ENCODE results near the gene BRAT1.
"Not testable (repeated sequence)": the region's sequence is repeated elsewhere in the genome, so short reads cannot be mapped to it uniquely, and the experiment has no call there.

Gene BRAT1

DNA sequence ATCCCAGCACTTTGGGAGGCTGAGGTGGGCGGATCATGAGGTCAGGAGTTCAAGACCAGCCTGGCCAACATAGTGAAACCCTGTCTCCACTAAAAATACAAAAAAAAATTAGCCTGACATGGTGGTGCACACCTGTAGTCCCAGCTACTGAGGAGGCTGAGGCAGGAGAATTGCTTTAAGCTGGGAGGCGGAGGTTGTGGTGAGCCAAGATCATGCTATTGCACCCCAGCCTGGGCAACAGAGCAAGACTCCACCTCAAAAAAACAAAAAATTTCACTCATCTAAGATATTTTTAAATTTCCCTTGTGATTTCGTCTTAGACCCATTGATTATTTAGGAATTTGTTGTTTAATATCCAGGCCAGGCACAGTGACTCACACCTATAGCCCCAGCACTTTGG, 8.6 kb upstream of the BRAT1 start:
- not testable (repeated sequence) for H3K4me3 ChIP-seq (ENCODE audit: low read length); H3K9ac ChIP-seq (ENCODE audit: low read length); H3K18ac ChIP-seq (ENCODE audit: low read length); H2BK120ac ChIP-seq (ENCODE audit: low read depth, low read length); H3K4ac ChIP-seq (ENCODE audit: low read depth, low read length); H2BK15ac ChIP-seq (replicated peaks; ENCODE audit: low read depth); H3K4me2 ChIP-seq (ENCODE audit: low read length); H3K4me1 ChIP-seq (ENCODE audit: control insufficient read depth, low read depth, low read length); H2AK5ac ChIP-seq (ENCODE audit: low read length); H3K79me1 ChIP-seq (ENCODE audit: low read length); DNase-seq; H3K36me3 ChIP-seq (ENCODE audit: control insufficient read depth, insufficient read depth, low read length); H3K23ac ChIP-seq (ENCODE audit: low read length); H3K56ac ChIP-seq (ENCODE audit: low read length); H3K79me2 ChIP-seq (ENCODE audit: control insufficient read depth, insufficient read depth, low read length); H3K27ac ChIP-seq (ENCODE audit: low read depth, low read length); H4K8ac ChIP-seq (ENCODE audit: low read depth, low read length); H3K27me3 ChIP-seq (ENCODE audit: insufficient read depth, low read length, poor library complexity); H2BK5ac ChIP-seq (ENCODE audit: low read length); H4K5ac ChIP-seq (ENCODE audit: low read length)
- no CpG with 5 or more reads among the region's 3 CpGs for WGBS (ENCODE audit: extremely low coverage, insufficient coverage, low lambda C conversion rate)

DNA sequence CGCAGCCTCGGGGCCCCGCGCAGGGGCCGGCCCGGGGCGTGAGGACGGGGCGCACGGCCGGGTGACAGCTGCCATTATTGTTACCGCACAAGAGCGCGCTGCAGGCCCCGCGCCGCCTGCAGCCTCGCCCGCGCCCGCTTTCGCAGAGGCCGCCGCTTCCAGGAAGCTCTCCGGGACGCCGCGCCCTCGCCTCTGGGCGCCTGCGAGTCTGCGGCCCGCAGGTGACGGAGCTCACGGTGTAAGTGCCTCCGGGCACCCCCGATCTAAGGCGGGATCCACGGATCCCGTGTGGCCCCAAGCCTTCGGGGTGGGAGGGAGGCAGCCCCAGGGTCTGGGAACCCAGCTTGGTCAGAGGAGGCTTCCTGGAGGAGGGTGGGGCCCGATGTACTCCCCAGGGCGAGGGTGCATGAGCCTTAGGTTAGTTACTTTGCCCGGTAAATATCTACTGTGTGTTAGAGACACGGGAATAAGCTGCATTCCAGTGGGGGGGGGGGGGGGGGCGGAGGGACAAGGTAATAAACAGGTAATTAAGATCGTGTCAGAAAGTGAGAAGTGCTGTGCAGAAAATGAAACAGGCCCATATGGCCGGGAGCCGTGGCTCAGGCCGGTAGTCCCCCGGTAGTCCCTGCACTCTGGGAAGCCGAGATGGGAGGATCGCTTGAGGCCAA, 4.1 kb upstream of the BRAT1 start:
- H3K27me3 ChIP-seq (ENCODE audit: insufficient read depth, low read length, poor library complexity): no peaks in the 10 kb centered on the region
- peak; percentile 25 for DNase-seq
- H3K4ac ChIP-seq (ENCODE audit: low read depth, low read length): no peak overlapping the region
- H3K79me1 ChIP-seq (ENCODE audit: low read length): peaks cover 6% of the 10 kb centered on the region
- no peak overlapping the region for H4K8ac ChIP-seq (ENCODE audit: low read depth, low read length)
- peak overlapping the region; percentile 88 for H3K9ac ChIP-seq (ENCODE audit: low read length)
- no peak overlapping the region for H2BK120ac ChIP-seq (ENCODE audit: low read depth, low read length)
- H3K27ac ChIP-seq (ENCODE audit: low read depth, low read length): no peak overlapping the region
- peak overlapping the region; percentile 90 for H3K56ac ChIP-seq (ENCODE audit: low read length)
- peaks cover 4% of the 10 kb centered on the region for H3K79me2 ChIP-seq (ENCODE audit: control insufficient read depth, insufficient read depth, low read length)
- H3K4me1 ChIP-seq (ENCODE audit: control insufficient read depth, low read depth, low read length): no peaks in the 10 kb centered on the region
- H2BK5ac ChIP-seq (ENCODE audit: low read length): no peak overlapping the region
- no peak overlapping the region for H3K23ac ChIP-seq (ENCODE audit: low read length)
- H3K36me3 ChIP-seq (ENCODE audit: control insufficient read depth, insufficient read depth, low read length): no peaks in the 10 kb centered on the region
- no CpG with 5 or more reads among the region's 53 CpGs for WGBS (ENCODE audit: extremely low coverage, insufficient coverage, low lambda C conversion rate)
- peak overlapping the region; percentile 15 for H3K18ac ChIP-seq (ENCODE audit: low read length)
- no peak overlapping the region for H2AK5ac ChIP-seq (ENCODE audit: low read length)
- no peak overlapping the region for H2BK15ac ChIP-seq (replicated peaks; ENCODE audit: low read depth)
- no peak overlapping the region for H4K5ac ChIP-seq (ENCODE audit: low read length)
- peak overlapping the region; percentile 72 for H3K4me3 ChIP-seq (ENCODE audit: low read length)
- H3K4me2 ChIP-seq (ENCODE audit: low read length): peak overlapping the region; percentile 91

- Histone ChIP-seq H3K27ac (ENCODE audit: low read depth, low read length) (no peak within 1 kb of the TSS), H2BK120ac (ENCODE audit: low read depth, low read length) (no peak within 1 kb of the TSS), H3K79me1 (ENCODE audit: low read length) (peaks cover 11% of the 10 kb centered on the region), H3K27me3 (ENCODE audit: insufficient read depth, low read length, poor library complexity) (no peaks in the 10 kb centered on the region), H3K23ac (ENCODE audit: low read length) (no peak within 1 kb of the TSS), H4K8ac (ENCODE audit: low read depth, low read length) (no peak within 1 kb of the TSS), H2BK15ac (replicated peaks; ENCODE audit: low read depth) (no peak within 1 kb of the TSS), H3K79me2 (ENCODE audit: control insufficient read depth, insufficient read depth, low read length) (peaks cover 11% of the 10 kb centered on the region), H3K9ac (ENCODE audit: low read length) (peak within 1 kb of the TSS; percentile 88), H3K36me3 (ENCODE audit: control insufficient read depth, insufficient read depth, low read length) (no peaks in the 10 kb centered on the region), H2BK5ac (ENCODE audit: low read length) (no peak within 1 kb of the TSS), H3K4ac (ENCODE audit: low read depth, low read length) (no peak within 1 kb of the TSS), H3K4me1 (ENCODE audit: control insufficient read depth, low read depth, low read length) (no peaks in the 10 kb centered on the region), H3K18ac (ENCODE audit: low read length) (peak within 1 kb of the TSS; percentile 15), H2AK5ac (ENCODE audit: low read length) (no peak within 1 kb of the TSS), H3K56ac (ENCODE audit: low read length) (peak within 1 kb of the TSS; percentile 90), H3K4me2 (ENCODE audit: low read length) (peak within 1 kb of the TSS; percentile 91), H4K5ac (ENCODE audit: low read length) (no peak within 1 kb of the TSS), H3K4me3 (ENCODE audit: low read length) (peak within 1 kb of the TSS; percentile 72)
- no CpG with 5 or more reads among the region's 66 CpGs for WGBS (ENCODE audit: extremely low coverage, insufficient coverage, low lambda C conversion rate)
- DNase-seq: peak; percentile 96
Observed at GRCh38 chr7:2558629-2559282, 3.4 kb upstream of the BRAT1 start, which contains the start of gene IQCE. Gene IQCE (plus strand): TSS chr7:2558979. CDS start chr7:2559182, 203 bp downstream.

- H2BK15ac ChIP-seq (replicated peaks; ENCODE audit: low read depth): no peak overlapping the region
- no peak overlapping the region for H3K23ac ChIP-seq (ENCODE audit: low read length)
- H3K4me3 ChIP-seq (ENCODE audit: low read length): peak overlapping the region; percentile 64
- no peaks in the 10 kb centered on the region for H3K4me1 ChIP-seq (ENCODE audit: control insufficient read depth, low read depth, low read length)
- peak overlapping the region; percentile 71 for H3K9ac ChIP-seq (ENCODE audit: low read length)
- H2AK5ac ChIP-seq (ENCODE audit: low read length): no peak overlapping the region
- no peak overlapping the region for H3K4ac ChIP-seq (ENCODE audit: low read depth, low read length)
- WGBS (ENCODE audit: extremely low coverage, insufficient coverage, low lambda C conversion rate): no CpG with 5 or more reads among the region's 12 CpGs
- peak overlapping the region; percentile 97 for H3K4me2 ChIP-seq (ENCODE audit: low read length)
- no peak overlapping the region for H2BK5ac ChIP-seq (ENCODE audit: low read length)
- H3K27ac ChIP-seq (ENCODE audit: low read depth, low read length): no peak overlapping the region
- H3K36me3 ChIP-seq (ENCODE audit: control insufficient read depth, insufficient read depth, low read length): no peaks in the 10 kb centered on the region
- H3K79me2 ChIP-seq (ENCODE audit: control insufficient read depth, insufficient read depth, low read length): peaks cover 11% of the 10 kb centered on the region
- DNase-seq: peak; percentile 22
- H3K18ac ChIP-seq (ENCODE audit: low read length): peak overlapping the region; percentile 41
- H4K5ac ChIP-seq (ENCODE audit: low read length): no peak overlapping the region
- no peaks in the 10 kb centered on the region for H3K27me3 ChIP-seq (ENCODE audit: insufficient read depth, low read length, poor library complexity)
- H3K79me1 ChIP-seq (ENCODE audit: low read length): peaks cover 10% of the 10 kb centered on the region
- H2BK120ac ChIP-seq (ENCODE audit: low read depth, low read length): no peak overlapping the region
- H3K56ac ChIP-seq (ENCODE audit: low read length): peak overlapping the region; percentile 93
- no peak overlapping the region for H4K8ac ChIP-seq (ENCODE audit: low read depth, low read length)
Observed at GRCh38 chr7:2554661-2555111, 638 bp downstream of the BRAT1 start.

- no peak overlapping the region for H3K4ac ChIP-seq (ENCODE audit: low read depth, low read length)
- no peak overlapping the region for H2AK5ac ChIP-seq (ENCODE audit: low read length)
- H3K36me3 ChIP-seq (ENCODE audit: control insufficient read depth, insufficient read depth, low read length): no peaks in the 10 kb centered on the region
- peak overlapping the region; percentile 93 for H3K56ac ChIP-seq (ENCODE audit: low read length)
- H2BK15ac ChIP-seq (replicated peaks; ENCODE audit: low read depth): no peak overlapping the region
- WGBS (ENCODE audit: extremely low coverage, insufficient coverage, low lambda C conversion rate): no CpG with 5 or more reads among the region's 16 CpGs
- no peak for DNase-seq
- H4K5ac ChIP-seq (ENCODE audit: low read length): no peak overlapping the region
- H2BK120ac ChIP-seq (ENCODE audit: low read depth, low read length): no peak overlapping the region
- no peak overlapping the region for H3K4me3 ChIP-seq (ENCODE audit: low read length)
- peaks cover 10% of the 10 kb centered on the region for H3K79me1 ChIP-seq (ENCODE audit: low read length)
- H3K4me1 ChIP-seq (ENCODE audit: control insufficient read depth, low read depth, low read length): no peaks in the 10 kb centered on the region
- no peaks in the 10 kb centered on the region for H3K27me3 ChIP-seq (ENCODE audit: insufficient read depth, low read length, poor library complexity)
- H3K27ac ChIP-seq (ENCODE audit: low read depth, low read length): no peak overlapping the region
- H3K23ac ChIP-seq (ENCODE audit: low read length): no peak overlapping the region
- peak overlapping the region; percentile 97 for H3K4me2 ChIP-seq (ENCODE audit: low read length)
- H3K9ac ChIP-seq (ENCODE audit: low read length): peak overlapping the region; percentile 71
- H3K79me2 ChIP-seq (ENCODE audit: control insufficient read depth, insufficient read depth, low read length): peaks cover 11% of the 10 kb centered on the region
- H2BK5ac ChIP-seq (ENCODE audit: low read length): no peak overlapping the region
- no peak overlapping the region for H4K8ac ChIP-seq (ENCODE audit: low read depth, low read length)
- no peak overlapping the region for H3K18ac ChIP-seq (ENCODE audit: low read length)
Observed at GRCh38 chr7:2553831-2554581, 1.3 kb downstream of the BRAT1 start.
